GM20000 (cell line): ENCODE results near the gene TNFRSF8.

Experiments
- DNase-seq: peaks from one replicate; pipeline ENCODE4 v3.0.0; 2012; ENCODE audit warnings: low spot score
- TF ChIP-seq, protein P1 (sequence below): IDR thresholded peaks from 2 replicates; pipeline ENCODE4 v1.5.1; 2012; ENCODE audit warnings: mild to moderate bottlenecking, control low read depth; ENCODE audit errors: extremely low read depth, missing control alignments

TNFRSF8 gene

DNA sequence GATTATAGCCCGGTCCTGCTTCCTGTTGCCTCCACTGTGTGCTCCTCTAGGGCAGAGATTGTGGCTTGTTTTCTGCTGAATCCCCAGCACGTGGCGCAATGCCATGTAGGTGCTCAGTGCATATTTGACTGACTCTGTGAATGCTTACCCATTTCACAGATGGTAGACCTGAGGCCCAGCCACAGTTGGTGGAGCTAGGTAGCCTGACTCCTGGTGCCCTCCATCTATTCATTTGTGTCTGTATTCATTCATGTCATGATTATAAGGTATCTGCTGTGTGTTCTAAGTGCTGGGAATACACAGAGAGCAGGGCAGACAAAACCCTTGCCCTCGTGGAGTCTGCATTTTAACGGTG, 126.2 kb downstream of the TNFRSF8 start:
- no peak for DNase-seq
- TF ChIP-seq, protein P1, sequence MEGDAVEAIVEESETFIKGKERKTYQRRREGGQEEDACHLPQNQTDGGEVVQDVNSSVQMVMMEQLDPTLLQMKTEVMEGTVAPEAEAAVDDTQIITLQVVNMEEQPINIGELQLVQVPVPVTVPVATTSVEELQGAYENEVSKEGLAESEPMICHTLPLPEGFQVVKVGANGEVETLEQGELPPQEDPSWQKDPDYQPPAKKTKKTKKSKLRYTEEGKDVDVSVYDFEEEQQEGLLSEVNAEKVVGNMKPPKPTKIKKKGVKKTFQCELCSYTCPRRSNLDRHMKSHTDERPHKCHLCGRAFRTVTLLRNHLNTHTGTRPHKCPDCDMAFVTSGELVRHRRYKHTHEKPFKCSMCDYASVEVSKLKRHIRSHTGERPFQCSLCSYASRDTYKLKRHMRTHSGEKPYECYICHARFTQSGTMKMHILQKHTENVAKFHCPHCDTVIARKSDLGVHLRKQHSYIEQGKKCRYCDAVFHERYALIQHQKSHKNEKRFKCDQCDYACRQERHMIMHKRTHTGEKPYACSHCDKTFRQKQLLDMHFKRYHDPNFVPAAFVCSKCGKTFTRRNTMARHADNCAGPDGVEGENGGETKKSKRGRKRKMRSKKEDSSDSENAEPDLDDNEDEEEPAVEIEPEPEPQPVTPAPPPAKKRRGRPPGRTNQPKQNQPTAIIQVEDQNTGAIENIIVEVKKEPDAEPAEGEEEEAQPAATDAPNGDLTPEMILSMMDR = no peak

DNA sequence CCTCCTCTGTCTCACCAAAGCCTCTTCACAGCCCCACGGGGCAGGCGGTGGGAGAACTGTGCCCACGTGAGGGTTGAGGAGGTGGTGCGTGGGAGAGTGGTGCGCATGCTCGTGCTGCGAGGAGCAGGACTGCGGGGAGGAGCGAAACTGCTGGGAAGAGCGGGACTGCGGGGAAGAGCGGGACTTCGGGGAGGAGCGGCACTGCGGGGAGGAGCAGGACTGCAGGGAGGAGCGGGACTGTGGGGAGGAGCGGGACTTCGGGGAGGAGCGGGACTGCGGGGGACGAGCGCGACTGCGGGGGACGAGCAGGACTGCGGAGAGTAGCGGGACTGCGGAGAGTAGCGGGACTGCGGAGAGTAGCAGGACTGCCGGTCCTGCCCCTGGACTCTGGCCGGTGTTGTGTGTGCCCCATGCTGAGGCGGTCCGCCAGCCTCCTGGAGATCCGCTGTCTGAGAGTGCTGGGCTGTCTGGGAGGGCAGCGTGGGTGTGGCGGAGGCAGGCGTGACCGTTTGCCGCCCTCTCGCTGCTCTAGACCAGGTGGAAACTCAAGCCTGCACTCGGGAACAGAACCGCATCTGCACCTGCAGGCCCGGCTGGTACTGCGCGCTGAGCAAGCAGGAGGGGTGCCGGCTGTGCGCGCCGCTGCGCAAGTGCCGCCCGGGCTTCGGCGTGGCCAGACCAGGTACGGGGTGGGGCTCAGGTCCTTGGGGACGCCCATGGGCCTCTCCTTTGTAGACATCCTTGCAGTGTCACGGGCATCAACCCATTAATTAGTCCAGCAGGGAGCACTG, 128.3 kb downstream of the TNFRSF8 start:
- TF ChIP-seq, protein P1 = no peak
- DNase-seq = no peak
